Activated CD4-positive, alpha-beta T cell treated with anti-CD3 and anti-CD28 coated beads for 36 hours (primary cell): ENCODE measurements around the gene GABRB2. TPM values are rescaled to one million over a fixed set of nuclear protein-coding genes. Genes with fewer than 3 reads are reported as not detected.
"Not testable (repeated sequence)": the region's sequence is repeated elsewhere in the genome, so short reads cannot be mapped to it uniquely, and the experiment has no call there.

Experiments used
- ATAC-seq: fragments of 200-7000 bp; cut with Tn5 transposase; one replicate; pipeline ENCODE4 v1.10.0; 2021; ENCODE audit warnings: mild to moderate bottlenecking, moderate library complexity
- CTCF ChIA-PET: fragments of 350-600 bp; sonication (Branson Sonifier 250); formaldehyde crosslinking; loops from one replicate; lab custom pipeline; 2021; ENCODE audit warnings: antibody characterized with exemption; lab: Charles Lee
- POLR2A ChIA-PET: fragments of 350-600 bp; sonication (Branson Sonifier 250); formaldehyde crosslinking; loops from one replicate; lab custom pipeline; 2021; ENCODE audit warnings: antibody characterized with exemption, inconsistent platforms; lab: Charles Lee
- DNase-seq: peaks from one replicate; pipeline ENCODE4 v3.0.0-alpha.2; 2020
- H3K27ac Mint-ChIP-seq: one replicate; pipeline ENCODE4 v1.8.0; 2021; ENCODE audit warnings: mixed read lengths
- H3K27me3 Mint-ChIP-seq: one replicate; pipeline ENCODE4 v1.8.0; 2021; ENCODE audit warnings: mixed read lengths
- H3K36me3 Mint-ChIP-seq: one replicate; pipeline ENCODE4 v1.8.0; 2021; ENCODE audit warnings: low read depth, mixed read lengths
- H3K4me1 Mint-ChIP-seq: one replicate; pipeline ENCODE4 v1.8.0; 2021; ENCODE audit warnings: mixed read lengths
- H3K4me3 Mint-ChIP-seq: one replicate; pipeline ENCODE4 v1.8.0; 2021; ENCODE audit warnings: mild to moderate bottlenecking, moderate library complexity, mixed read lengths
- H3K9me3 Mint-ChIP-seq: one replicate; pipeline ENCODE4 v1.8.0; 2021; ENCODE audit warnings: low read depth, mixed read lengths
- intact Hi-C, 2 experiments: fragments of 100-400 bp; cut with DNase I in 1 of 2; cut with micrococcal nuclease in 1 of 2; formaldehyde crosslinking; loops; one replicate each; pipeline versions ENCODE4 v1.14.2 to v1.15.1; 2022 to 2024; cut with DNase I, micrococcal nuclease
- total RNA-seq, 2 experiments: library from RNA; stranded (reverse); gene quantifications; one replicate each; pipeline ENCODE4 v1.2.3, GENCODE V29; 2021

Gene GABRB2
- total RNA-seq, 2 experiments from 2014 or later, result not detected

GRCh38 chr5:161297388-161297787 is 249.1 kb downstream of the GABRB2 start:
- POLR2A ChIA-PET, DNase-seq, H3K9me3 Mint-ChIP-seq, H3K36me3 Mint-ChIP-seq, H3K27ac Mint-ChIP-seq, CTCF ChIA-PET, ATAC-seq, H3K27me3 Mint-ChIP-seq, H3K4me1 Mint-ChIP-seq, intact Hi-C loops, H3K4me3 Mint-ChIP-seq: not testable (repeated sequence)

GRCh38 chr5:161295721-161296250 is 250.7 kb downstream of the GABRB2 start:
- Mint-ChIP-seq H3K27me3 (no peaks in the 10 kb centered on the region), H3K4me1 (no peaks in the 10 kb centered on the region), H3K9me3 (no peaks in the 10 kb centered on the region), H3K4me3 (no peak overlapping the region), H3K36me3 (no peaks in the 10 kb centered on the region), H3K27ac (no peak overlapping the region)
- DNase-seq, result no peak
- ChIA-PET CTCF (no interaction called here), POLR2A (interaction anchor here (0.7 kb wide), 1 partner anchor 54 kb away, joined by 3 read pairs; no protein-coding TSS in a partner anchor)
- no peak for ATAC-seq
- intact Hi-C loops, result no loop called here

GRCh38 chr5:161288071-161288470 is 258.5 kb downstream of the GABRB2 start:
- ATAC-seq, result no peak
- Mint-ChIP-seq H3K4me3 (no peak overlapping the region), H3K27me3 (peaks cover 4% of the 10 kb centered on the region), H3K36me3 (no peaks in the 10 kb centered on the region), H3K4me1 (no peaks in the 10 kb centered on the region), H3K9me3 (no peaks in the 10 kb centered on the region), H3K27ac (no peak overlapping the region)
- no peak for DNase-seq
- ChIA-PET POLR2A (no interaction called here), CTCF (no interaction called here)
- intact Hi-C loops, result no loop called here

- DNase-seq (no peak), ATAC-seq (no peak)
- ChIA-PET CTCF (no interaction called here), POLR2A (no interaction called here)
- Mint-ChIP-seq H3K4me3 (no peak overlapping the region), H3K9me3 (no peaks in the 10 kb centered on the region), H3K36me3 (no peaks in the 10 kb centered on the region), H3K27me3 (peaks cover 4% of the 10 kb centered on the region), H3K27ac (no peak overlapping the region), H3K4me1 (no peaks in the 10 kb centered on the region)
- intact Hi-C loops, result no loop called here
Observed at GRCh38 chr5:161287436-161287835, 259.1 kb downstream of the GABRB2 start.

- ATAC-seq (no peak), DNase-seq (no peak)
- H3K27ac Mint-ChIP-seq, result no peak overlapping the region
- ChIA-PET CTCF (interaction anchor here (0.6 kb wide), 1 partner anchor 49 kb away, joined by 3 read pairs; no protein-coding TSS in a partner anchor), POLR2A (no interaction called here)
- H3K4me1 Mint-ChIP-seq, result no peaks in the 10 kb centered on the region
- H3K9me3 Mint-ChIP-seq, result no peaks in the 10 kb centered on the region
- no peak overlapping the region for H3K4me3 Mint-ChIP-seq
- intact Hi-C loops, result no loop called here
- H3K36me3 Mint-ChIP-seq, result no peaks in the 10 kb centered on the region
- peaks cover 4% of the 10 kb centered on the region for H3K27me3 Mint-ChIP-seq
Observed at GRCh38 chr5:161286066-161286655, 260.4 kb downstream of the GABRB2 start.

GRCh38 chr5:161284445-161284844 is 262.1 kb downstream of the GABRB2 start:
- intact Hi-C loops, result no loop called here

GRCh38 chr5:161283296-161283695 is 263.2 kb downstream of the GABRB2 start:
- no peaks in the 10 kb centered on the region for H3K36me3 Mint-ChIP-seq
- ATAC-seq, result no peak
- CTCF ChIA-PET, result no interaction called here
- POLR2A ChIA-PET, result no interaction called here
- peaks cover 2% of the 10 kb centered on the region for H3K27me3 Mint-ChIP-seq
- no peak overlapping the region for H3K27ac Mint-ChIP-seq
- no peaks in the 10 kb centered on the region for H3K9me3 Mint-ChIP-seq
- no peak overlapping the region for H3K4me3 Mint-ChIP-seq
- intact Hi-C loops, result no loop called here
- no peak for DNase-seq
- H3K4me1 Mint-ChIP-seq, result no peaks in the 10 kb centered on the region

More at GRCh38 chr5:161284445-161284844, 262.1 kb downstream of the GABRB2 start:
- POLR2A ChIA-PET, result no interaction called here
- ATAC-seq (no peak), DNase-seq (no peak)
- Mint-ChIP-seq H3K27ac (no peak overlapping the region), H3K36me3 (no peaks in the 10 kb centered on the region), H3K9me3 (no peaks in the 10 kb centered on the region), H3K4me1 (no peaks in the 10 kb centered on the region), H3K27me3 (peaks cover 2% of the 10 kb centered on the region), H3K4me3 (no peak overlapping the region)
- CTCF ChIA-PET, result no interaction called here

- no peaks in the 10 kb centered on the region for H3K9me3 Mint-ChIP-seq
- H3K4me3 Mint-ChIP-seq, result no peak overlapping the region
- CTCF ChIA-PET, result no interaction called here
- H3K27ac Mint-ChIP-seq, result no peak overlapping the region
- no peak for DNase-seq
- no peaks in the 10 kb centered on the region for H3K36me3 Mint-ChIP-seq
- ATAC-seq, result no peak
- POLR2A ChIA-PET, result no interaction called here
- intact Hi-C loops, result no loop called here
- no peaks in the 10 kb centered on the region for H3K4me1 Mint-ChIP-seq
- H3K27me3 Mint-ChIP-seq, result no peaks in the 10 kb centered on the region
Observed at GRCh38 chr5:161278739-161279660, 267.5 kb downstream of the GABRB2 start.

GRCh38 chr5:161277011-161277410 is 269.5 kb downstream of the GABRB2 start:
- ChIA-PET CTCF (interaction anchor here (0.7 kb wide), 1 partner anchor 656 kb away, joined by 3 read pairs; no protein-coding TSS in a partner anchor), POLR2A (no interaction called here)
- no peaks in the 10 kb centered on the region for H3K9me3 Mint-ChIP-seq
- H3K36me3 Mint-ChIP-seq, result no peaks in the 10 kb centered on the region
- intact Hi-C loops, result no loop called here
- DNase-seq (no peak), ATAC-seq (no peak)
- H3K4me3 Mint-ChIP-seq, result no peak overlapping the region
- no peaks in the 10 kb centered on the region for H3K27me3 Mint-ChIP-seq
- no peak overlapping the region for H3K27ac Mint-ChIP-seq
- H3K4me1 Mint-ChIP-seq, result no peaks in the 10 kb centered on the region

GRCh38 chr5:161274951-161275350 is 271.6 kb downstream of the GABRB2 start:
- H3K27me3 Mint-ChIP-seq, result no peaks in the 10 kb centered on the region
- DNase-seq, result no peak
- H3K9me3 Mint-ChIP-seq, result peaks cover 5% of the 10 kb centered on the region
- ChIA-PET CTCF (interaction anchor here (0.6 kb wide), 2 partner anchors 13 to 687 kb away, joined by 3 to 4 read pairs; no protein-coding TSS in a partner anchor), POLR2A (no interaction called here)
- no peak overlapping the region for H3K4me3 Mint-ChIP-seq
- no peaks in the 10 kb centered on the region for H3K36me3 Mint-ChIP-seq
- intact Hi-C loops, result no loop called here
- no peak for ATAC-seq
- no peak overlapping the region for H3K27ac Mint-ChIP-seq
- H3K4me1 Mint-ChIP-seq, result no peaks in the 10 kb centered on the region

GRCh38 chr5:161273410-161273809 is 273.1 kb downstream of the GABRB2 start:
- Mint-ChIP-seq H3K27me3 (no peaks in the 10 kb centered on the region), H3K36me3 (no peaks in the 10 kb centered on the region), H3K4me1 (no peaks in the 10 kb centered on the region), H3K9me3 (peaks cover 10% of the 10 kb centered on the region), H3K4me3 (no peak overlapping the region), H3K27ac (no peak overlapping the region)
- intact Hi-C loops, result no loop called here
- ATAC-seq, result no peak
- CTCF ChIA-PET, result no interaction called here
- POLR2A ChIA-PET, result no interaction called here
- no peak for DNase-seq
